ENCODE results near the gene HMGCS2. TPM values are rescaled to one million over a fixed set of nuclear protein-coding genes. Genes with fewer than 3 reads are reported as not detected.

The HMGCS2 gene
- total RNA-seq, 4 donors from 2014 or later = not detected

GRCh38 chr1:119783354-119784185 is 14.9 kb upstream of the HMGCS2 start:
- Histone ChIP-seq H3K4me3 (no peak overlapping the region), H3K27ac (no peak overlapping the region), H3K4me1 (peaks cover 0 to 6% (median 0%) of the 10 kb centered on the region in 4 donors), H3K9me3 (no peaks in the 10 kb centered on the region), H3K36me3 (no peaks in the 10 kb centered on the region), H3K27me3 (no peaks in the 10 kb centered on the region)
- no peak for DNase-seq (ENCODE audit: low spot score in 2 of 2)
- 79% methylated on average over 6 of the region's 6 CpGs for WGBS, 2 donors
- TF ChIP-seq EP300 (IDR thresholded peaks at IDR 0.05) = no peak
- TF ChIP-seq CTCF (IDR thresholded peaks at IDR 0.05) = no peak
- TF ChIP-seq POLR2A (IDR thresholded peaks at IDR 0.05) = no peak

DNA sequence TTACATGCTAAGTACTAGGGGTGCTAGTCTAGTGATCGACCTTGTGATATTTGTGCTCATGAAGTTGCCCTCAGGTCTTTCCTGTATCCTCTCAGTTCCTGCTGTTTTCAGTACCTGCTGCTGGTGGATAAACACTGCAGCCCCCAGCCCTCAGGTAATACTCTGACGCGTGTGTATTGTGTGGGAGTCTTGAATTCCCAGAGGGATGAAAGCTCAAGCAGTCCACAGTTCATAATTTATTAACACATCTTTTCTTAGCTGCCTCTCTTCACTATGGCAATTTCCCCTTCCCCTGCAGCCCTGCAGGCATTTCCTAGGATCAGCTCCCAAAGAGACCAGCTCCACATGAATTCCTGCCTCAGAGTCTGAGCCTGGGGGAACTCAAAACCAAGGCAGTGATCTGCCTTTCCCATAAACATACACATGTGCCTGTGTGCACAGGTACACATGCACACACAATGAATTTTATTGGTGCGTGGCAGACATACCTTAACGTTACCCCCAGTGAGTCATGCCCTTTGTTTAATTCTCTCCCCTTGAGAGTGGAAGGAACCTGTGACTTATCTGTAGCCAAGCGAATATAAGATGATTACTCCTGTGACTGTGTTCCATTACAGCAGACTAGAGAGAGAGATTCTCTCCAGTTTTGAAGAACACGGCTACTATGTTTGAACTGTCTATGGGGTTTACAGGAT is 14.1 kb upstream of the HMGCS2 start:
- Histone ChIP-seq H3K36me3 (no peaks in the 10 kb centered on the region), H3K9me3 (no peaks in the 10 kb centered on the region), H3K27me3 (no peaks in the 10 kb centered on the region), H3K27ac (no peak overlapping the region), H3K4me3 (no peak overlapping the region), H3K4me1 (peaks cover 0 to 6% (median 0%) of the 10 kb centered on the region in 4 donors)
- 72 to 73% methylated on average over 7 of the region's 7 CpGs for WGBS, 2 donors
- TF ChIP-seq CTCF (IDR thresholded peaks at IDR 0.05) (no peak), POLR2A (IDR thresholded peaks at IDR 0.05) (no peak)
- no peak for DNase-seq (ENCODE audit: low spot score in 2 of 2)

DNA sequence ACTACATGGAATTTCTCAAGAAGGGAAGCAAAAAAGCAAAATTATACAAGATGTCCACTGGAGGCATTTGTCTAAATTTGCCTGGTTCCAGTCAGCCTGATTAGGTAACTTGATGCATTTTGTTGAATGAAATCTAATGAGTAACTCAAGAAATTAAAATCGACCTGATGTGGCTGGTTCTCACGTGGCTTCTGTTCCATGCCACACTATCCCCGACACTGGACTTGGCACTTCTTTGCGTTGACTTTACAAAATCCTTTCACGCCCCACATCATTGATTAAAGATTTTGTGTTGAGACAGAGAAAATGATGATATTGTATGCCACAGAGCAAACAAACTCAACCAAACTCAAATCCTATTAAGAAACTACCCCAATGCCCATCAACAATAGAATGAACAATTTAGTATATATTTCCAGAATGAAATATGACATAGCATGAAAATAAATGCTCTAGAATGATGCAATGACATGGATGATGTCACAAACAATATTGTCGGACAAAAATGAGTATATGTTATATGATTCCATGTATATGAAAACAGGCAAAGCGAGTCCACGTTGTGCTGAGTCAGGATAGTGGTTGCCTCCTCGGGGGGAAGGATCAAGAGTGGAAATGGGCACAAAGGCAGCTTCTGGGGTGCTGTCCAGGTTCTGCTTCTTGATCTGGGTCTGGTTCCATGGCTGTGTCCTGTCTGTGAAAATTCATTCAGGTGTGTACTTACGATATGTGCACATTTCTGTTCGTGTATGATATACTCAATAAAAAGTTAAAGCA is 12.9 kb upstream of the HMGCS2 start:
- 93 to 95% methylated on average over 11 of the region's 11 CpGs for WGBS, 2 donors
- Histone ChIP-seq H3K27ac (no peak overlapping the region), H3K4me1 (peaks cover 0 to 6% (median 0%) of the 10 kb centered on the region in 4 donors), H3K36me3 (no peaks in the 10 kb centered on the region), H3K4me3 (no peak overlapping the region), H3K9me3 (no peaks in the 10 kb centered on the region), H3K27me3 (no peaks in the 10 kb centered on the region)
- TF ChIP-seq CTCF (IDR thresholded peaks at IDR 0.05) (no peak), POLR2A (IDR thresholded peaks at IDR 0.05) (no peak), EP300 (IDR thresholded peaks at IDR 0.05) (no peak)
- DNase-seq (ENCODE audit: low spot score in 2 of 2) = no peak

DNA sequence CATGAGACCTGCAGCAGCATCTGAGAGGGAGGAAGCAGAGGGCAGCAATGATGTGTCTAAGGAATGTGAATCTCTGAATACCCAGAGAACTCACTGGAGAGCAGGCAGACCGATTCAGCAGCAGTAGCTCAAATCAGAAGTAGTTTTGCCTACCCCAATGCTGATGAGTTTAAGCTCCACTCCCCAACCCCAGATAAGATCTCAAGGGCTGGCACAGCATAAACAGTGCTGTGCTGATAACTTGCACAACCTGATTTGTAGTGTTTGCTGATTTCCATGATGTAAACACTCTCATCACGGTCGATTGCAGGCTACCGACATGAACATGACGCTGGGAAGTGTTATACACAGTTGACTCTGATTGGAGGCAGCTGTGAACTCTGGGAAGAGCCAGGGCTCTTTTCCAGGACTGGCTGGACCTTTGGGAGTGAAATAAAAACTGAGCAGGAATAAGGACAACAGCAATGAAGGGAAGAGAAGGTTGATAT is 11.2 kb upstream of the HMGCS2 start:
- peak in 1 of 2 donors; percentile 29 for DNase-seq (ENCODE audit: low spot score in 2 of 2)
- H3K27ac ChIP-seq = peak overlapping the region in 1 of 4 donors; percentile 22
- WGBS, 2 donors = 27 to 45% methylated on average over 5 of the region's 5 CpGs

More for the DNA sequence above, 11.2 kb upstream of the HMGCS2 start:
- Histone ChIP-seq H3K27me3 (no peaks in the 10 kb centered on the region), H3K4me1 (peaks cover 0 to 6% (median 0%) of the 10 kb centered on the region in 4 donors), H3K4me3 (no peak overlapping the region), H3K9me3 (no peaks in the 10 kb centered on the region), H3K36me3 (no peaks in the 10 kb centered on the region)
- TF ChIP-seq EP300 (IDR thresholded peaks at IDR 0.05) (peak in 1 of 2 donors; percentile 18), CTCF (IDR thresholded peaks at IDR 0.05) (no peak)

All from tibial nerve (tissue), 4 donors.